Pancreas (tissue), 10 donors: ENCODE measurements around the gene PARD3B. TPM values are rescaled to one million over a fixed set of nuclear protein-coding genes. Genes with fewer than 3 reads are reported as not detected.

Source experiments
- ATAC-seq, 4 donors: fragments of 200-7000 bp; cut with Tn5 transposase; one replicate each; pipeline versions ENCODE4 v1.8.0 to v1.9.1; 2020; ENCODE audit warnings: mild to moderate bottlenecking in 4 of 4, moderate library complexity in 4 of 4
- DNase-seq, 6 donors: peaks; one replicate each; pipeline ENCODE4 v3.0.0-alpha.2; 2020
- FAIRE-seq: peaks from 2 replicates; lab custom pipeline; 2012; peaks lifted over from hg19 to GRCh38; lab: Jason Lieb, UNC
- H3K27ac ChIP-seq, 4 donors: fragments of 200-600 bp; sonication (generic); 1 replicate in 3 of 4; 2 replicates in 1 of 4; pipeline versions ENCODE4 v1.5.0 to v1.8.0; 2020
- H3K27me3 ChIP-seq, 4 donors: fragments of 200-600 bp; one replicate each; pipeline ENCODE4 v1.8.0; 2021
- H3K36me3 ChIP-seq, 3 donors: fragments of 200-600 bp; sonication (generic) in 1 of 3; one replicate each; pipeline versions ENCODE4 v1.5.0 to v1.8.0; 2020 to 2021
- H3K4me1 ChIP-seq, 3 donors: fragments of 200-600 bp; one replicate each; pipeline ENCODE4 v1.8.0; 2021
- H3K4me3 ChIP-seq, 4 donors: fragments of 200-600 bp; sonication (generic) in 2 of 4; one replicate each; pipeline versions ENCODE4 v1.5.0 to v1.8.0; 2020 to 2021
- H3K9me3 ChIP-seq, 4 donors: fragments of 200-600 bp; one replicate each; pipeline ENCODE4 v1.8.0; 2021
- CTCF ChIP-seq, 4 donors: fragments of 200-600 bp; sonication (generic) in 3 of 4; IDR thresholded peaks; one replicate each; pipeline versions ENCODE4 v1.5.0 to v1.8.0; 2021; ENCODE audit warnings: antibody characterized with exemption in 4 of 4
- WGBS, 2 donors: extraction: QIAGEN DNeasy Blood & Tissue Kit; methylation state at CpG; one replicate each; pipeline ENCODE4 v1.1.7; 2013; 5-methylcytosine and 5-hydroxymethylcytosine counted together
- intact Hi-C, 3 donors: fragments of 100-400 bp; cut with DNase I; formaldehyde crosslinking; loops; one replicate each; pipeline versions ENCODE4 v1.11.1 to v1.14.2; 2022
- polyA plus RNA-seq, 2 donors: library from polyadenylated mRNA; stranded (reverse); fragments of 200-250 nt; gene quantifications; one replicate each; pipeline ENCODE4 v1.2.3, GENCODE V29; 2013
- total RNA-seq, 6 donors: library from RNA; stranded (reverse); fragmentation: NEBNext Ultra II Directional in 4 of 6; extraction: Animal tissue kit (Norgen Biotek cat#: 25700) in 4 of 6; gene quantifications; one replicate each; pipeline versions ENCODE4 v1.2.1 to v1.2.4, GENCODE V29; 2021 to 2023
- donor health status: healthy with polysubstance abuse.
- donor health status: DM: no; HTN: no; CAD: no; lungs with moderate emphysema.
- donor health status: DM: no; HTN: no; CAD: no.
- donor health status: control.
- donor health status: control.
- donor health status: Bipolar disorder and iron deficiency.
- donor health status: DM: yes; HTN: yes; CAD: no.
- donor health status: DM: no; HTN: no; CAD: no.
- donor health status: DM: no; HTN: no; CAD: no.
- donor health status: DM: yes; HTN: yes; CAD: no.

PARD3B gene
- total and polyA plus RNA-seq, 8 donors = 2.8 to 21.5 (median 12.7) TPM

- Histone ChIP-seq H3K4me3 (no peak overlapping the region), H3K27ac (no peak overlapping the region), H3K4me1 (no peaks in the 10 kb centered on the region), H3K27me3 (no peaks in the 10 kb centered on the region), H3K36me3 (no peaks in the 10 kb centered on the region), H3K9me3 (no peaks in the 10 kb centered on the region)
- TF ChIP-seq CTCF (IDR thresholded peaks at IDR 0.05) = no peak
- ATAC-seq (no peak), DNase-seq (no peak), FAIRE-seq (no peak)
- intact Hi-C loops = no loop called here
- 86 to 95% methylated on average over 5 of the region's 5 CpGs for WGBS, 2 donors
These were observed 1098.7 kb downstream of the PARD3B start for GRCh38 chr2:205644018-205644417.

DNA sequence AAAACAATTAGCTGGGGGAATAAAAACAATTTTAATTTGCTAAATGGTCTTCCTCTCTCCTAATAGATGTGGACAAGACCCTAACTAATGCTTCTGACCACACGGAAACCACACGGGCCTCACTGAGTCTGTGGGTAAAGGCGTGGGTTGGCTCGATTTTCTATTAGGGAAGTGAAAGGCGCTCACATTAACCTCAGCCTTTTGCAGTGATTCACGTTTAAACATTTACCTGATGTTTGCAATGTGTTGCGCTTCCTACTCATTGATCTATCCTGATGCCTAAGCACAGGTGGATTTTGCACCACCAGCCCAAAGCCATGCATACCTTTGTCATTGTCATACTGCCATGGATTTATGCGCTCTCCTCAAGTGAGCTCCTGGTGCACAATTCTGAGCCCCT, 1101.4 kb downstream of the PARD3B start:
- Histone ChIP-seq H3K27ac (no peak overlapping the region), H3K27me3 (no peaks in the 10 kb centered on the region), H3K4me3 (no peak overlapping the region), H3K4me1 (no peaks in the 10 kb centered on the region), H3K36me3 (no peaks in the 10 kb centered on the region), H3K9me3 (no peaks in the 10 kb centered on the region)
- intact Hi-C loops = no loop called here
- TF ChIP-seq CTCF (IDR thresholded peaks at IDR 0.05) = no peak
- ATAC-seq = peak in 1 of 4 donors; percentile 16
- FAIRE-seq = no peak
- 62 to 66% methylated on average over 8 of the region's 8 CpGs for WGBS, 2 donors
- no peak for DNase-seq

GRCh38 chr2:205650450-205650849, 1105.2 kb downstream of the PARD3B start:
- DNase-seq (no peak), FAIRE-seq (no peak), ATAC-seq (peak in 1 of 4 donors; percentile 40)
- no peaks in the 10 kb centered on the region for H3K36me3 ChIP-seq
- TF ChIP-seq CTCF (IDR thresholded peaks at IDR 0.05) = no peak
- 67 to 68% methylated on average over 4 of the region's 4 CpGs for WGBS, 2 donors
- no peak overlapping the region for H3K27ac ChIP-seq
- no peak overlapping the region for H3K4me3 ChIP-seq
- H3K27me3 ChIP-seq = no peaks in the 10 kb centered on the region
- no peaks in the 10 kb centered on the region for H3K9me3 ChIP-seq
- H3K4me1 ChIP-seq = no peaks in the 10 kb centered on the region
- intact Hi-C loops = no loop called here

DNA sequence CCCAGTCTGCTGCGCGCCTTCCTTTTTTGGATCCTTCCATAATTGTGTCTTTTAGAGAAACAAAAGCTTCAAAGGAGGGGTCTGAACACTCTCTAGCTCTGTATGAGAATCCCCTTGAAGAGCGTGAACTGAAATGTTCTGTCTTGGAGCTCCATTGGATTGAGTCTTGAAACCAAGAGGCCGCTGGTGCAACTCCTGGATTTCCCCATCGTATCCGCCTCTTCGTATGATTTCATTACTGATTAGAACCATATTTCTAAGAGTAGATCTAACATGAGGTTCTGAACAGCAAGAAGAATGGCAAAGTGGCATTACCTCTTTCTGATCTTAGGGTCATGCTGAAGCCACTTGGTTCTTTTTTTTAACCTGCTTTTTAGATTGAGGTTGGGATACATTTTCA, 1105.7 kb downstream of the PARD3B start:
- Histone ChIP-seq H3K27ac (no peak overlapping the region), H3K9me3 (no peaks in the 10 kb centered on the region), H3K36me3 (no peaks in the 10 kb centered on the region), H3K4me1 (no peaks in the 10 kb centered on the region), H3K4me3 (no peak overlapping the region), H3K27me3 (no peaks in the 10 kb centered on the region)
- no peak for TF ChIP-seq CTCF (IDR thresholded peaks at IDR 0.05)
- DNase-seq (no peak), FAIRE-seq (no peak), ATAC-seq (no peak)
- intact Hi-C loops = no loop called here
- 93 to 98% methylated on average over 7 of the region's 7 CpGs for WGBS, 2 donors

GRCh38 chr2:205651719-205652118, 1106.4 kb downstream of the PARD3B start:
- 0% methylated on average over 1 of the region's 1 CpG for WGBS, 2 donors
- intact Hi-C loops = no loop called here
- TF ChIP-seq CTCF (IDR thresholded peaks at IDR 0.05) = no peak
- ATAC-seq (no peak), FAIRE-seq (no peak), DNase-seq (no peak)
- Histone ChIP-seq H3K4me3 (no peak overlapping the region), H3K27me3 (no peaks in the 10 kb centered on the region), H3K36me3 (no peaks in the 10 kb centered on the region), H3K9me3 (no peaks in the 10 kb centered on the region), H3K4me1 (no peaks in the 10 kb centered on the region), H3K27ac (no peak overlapping the region)
